ENCODE results near the gene NOTCH1. TPM values are rescaled to one million over a fixed set of nuclear protein-coding genes. Genes with fewer than 3 reads are reported as not detected.
A peak's percentile ranks its signal among the peaks of the same experiment; 100 is the strongest.

The NOTCH1 gene
- total and polyA plus RNA-seq, 8 donors: 9.3 to 39.8 (median 22.5) TPM

GRCh38 chr9:136587145-136587943 lies 41.5 kb upstream of the NOTCH1 start:
- no peak overlapping the region for H3K4me3 ChIP-seq
- no peak overlapping the region for H3K27ac ChIP-seq
- H3K27me3 ChIP-seq: no peaks in the 10 kb centered on the region
- H3K9me3 ChIP-seq: no peaks in the 10 kb centered on the region
- no peaks in the 10 kb centered on the region for H3K36me3 ChIP-seq
- ATAC-seq: peak in 2 of 4 donors; percentile 36 to 42
- H3K4me1 ChIP-seq: peaks cover 0 to 6% (median 0%) of the 10 kb centered on the region in 3 donors
- TF ChIP-seq CTCF (IDR thresholded peaks at IDR 0.05): no peak
- WGBS, 2 donors: 40 to 51% methylated on average over 22 to 33 of the region's 33 CpGs
- intact Hi-C loops (cut with DNase I): no loop called here
- peak in 2 of 6 donors; percentile 52 to 78 for DNase-seq
- FAIRE-seq: no peak

GRCh38 chr9:136586391-136586953 lies 40.6 kb upstream of the NOTCH1 start:
- no peaks in the 10 kb centered on the region for H3K36me3 ChIP-seq
- intact Hi-C loops (cut with DNase I): no loop called here
- peak in 1 of 6 donors; percentile 45 for DNase-seq
- 72 to 85% methylated on average over 21 of the region's 21 CpGs for WGBS, 2 donors
- H3K27ac ChIP-seq: no peak overlapping the region
- no peak overlapping the region for H3K4me3 ChIP-seq
- no peaks in the 10 kb centered on the region for H3K9me3 ChIP-seq
- no peaks in the 10 kb centered on the region for H3K27me3 ChIP-seq
- TF ChIP-seq CTCF (IDR thresholded peaks at IDR 0.05): no peak
- no peak for FAIRE-seq
- peaks cover 0 to 6% (median 0%) of the 10 kb centered on the region in 3 donors for H3K4me1 ChIP-seq
- no peak for ATAC-seq

- WGBS, 2 donors: 83 to 89% methylated on average over 15 to 16 of the region's 16 CpGs
- ATAC-seq (no peak), FAIRE-seq (no peak), DNase-seq (peak in 1 of 6 donors; percentile 64)
- Histone ChIP-seq H3K27me3 (no peaks in the 10 kb centered on the region), H3K4me3 (no peak overlapping the region), H3K4me1 (peaks cover 0 to 6% (median 0%) of the 10 kb centered on the region in 3 donors), H3K36me3 (no peaks in the 10 kb centered on the region), H3K9me3 (no peaks in the 10 kb centered on the region), H3K27ac (no peak overlapping the region)
- intact Hi-C loops (cut with DNase I): no loop called here
- TF ChIP-seq CTCF (IDR thresholded peaks at IDR 0.05): no peak
Measured at GRCh38 chr9:136585531-136586120, 39.8 kb upstream of the NOTCH1 start.

- no peaks in the 10 kb centered on the region for H3K9me3 ChIP-seq
- DNase-seq: peak in 2 of 6 donors; percentile 44 to 60
Measured at GRCh38 chr9:136584934-136585333, 39.1 kb upstream of the NOTCH1 start.

More at GRCh38 chr9:136584934-136585333, 39.1 kb upstream of the NOTCH1 start:
- Histone ChIP-seq H3K27ac (no peak overlapping the region), H3K4me3 (no peak overlapping the region), H3K27me3 (no peaks in the 10 kb centered on the region), H3K36me3 (no peaks in the 10 kb centered on the region), H3K4me1 (peaks cover 0 to 6% (median 0%) of the 10 kb centered on the region in 3 donors)
- FAIRE-seq: no peak
- no peak for TF ChIP-seq CTCF (IDR thresholded peaks at IDR 0.05)
- intact Hi-C loops (cut with DNase I): no loop called here
- peak in 3 of 4 donors; percentile 39 to 56 (median 49) for ATAC-seq
- WGBS, 2 donors: 39 to 44% methylated on average over 10 of the region's 10 CpGs
